ENCODE measurements around the gene MARVELD2.
A peak's percentile ranks its signal among the peaks of the same experiment; 100 is the strongest.
"Not testable (repeated sequence)": the region's sequence is repeated elsewhere in the genome, so short reads cannot be mapped to it uniquely, and the experiment has no call there.

MARVELD2 gene

DNA sequence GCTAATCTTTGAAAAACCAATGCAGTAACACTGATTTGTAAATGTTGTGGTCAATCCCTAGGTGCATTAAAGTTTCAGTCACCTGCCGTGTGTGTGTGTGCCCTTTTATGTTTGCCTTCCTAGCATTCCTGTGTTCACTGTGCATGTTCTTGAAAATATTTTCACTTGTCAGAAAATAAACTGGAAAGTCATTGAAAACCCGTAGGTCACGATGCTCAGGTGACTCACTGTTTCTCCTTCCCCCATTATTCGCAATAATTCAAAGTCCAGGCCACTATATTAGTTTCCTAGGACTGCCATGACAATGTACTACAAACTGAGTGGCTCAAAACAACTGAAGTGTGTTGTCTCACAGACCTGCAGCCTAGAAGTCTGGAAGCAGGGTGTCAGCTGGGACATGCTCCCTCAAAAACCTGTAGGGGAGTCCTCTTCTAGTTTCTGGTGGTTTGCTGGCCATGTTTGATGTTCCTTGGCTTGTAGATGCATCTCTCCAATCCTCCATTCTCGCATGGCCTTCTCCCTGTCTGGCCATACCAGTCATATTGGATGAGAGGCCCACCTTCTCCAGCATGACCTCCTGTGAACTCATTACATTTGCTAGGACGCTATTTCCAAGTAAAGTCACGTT lies 29.3 kb downstream of the MARVELD2 start:
- no peak overlapping the region for H3K4me3 ChIP-seq (ENCODE audit: low read depth, low read length)
- DNase-seq (ENCODE audit: low read depth) = no peak

- DNase-seq (ENCODE audit: low read depth) = no peak
- H3K4me3 ChIP-seq (ENCODE audit: low read depth, low read length) = no peak overlapping the region
Measured at GRCh38 chr5:69449511-69449910, 34.6 kb downstream of the MARVELD2 start.

DNA sequence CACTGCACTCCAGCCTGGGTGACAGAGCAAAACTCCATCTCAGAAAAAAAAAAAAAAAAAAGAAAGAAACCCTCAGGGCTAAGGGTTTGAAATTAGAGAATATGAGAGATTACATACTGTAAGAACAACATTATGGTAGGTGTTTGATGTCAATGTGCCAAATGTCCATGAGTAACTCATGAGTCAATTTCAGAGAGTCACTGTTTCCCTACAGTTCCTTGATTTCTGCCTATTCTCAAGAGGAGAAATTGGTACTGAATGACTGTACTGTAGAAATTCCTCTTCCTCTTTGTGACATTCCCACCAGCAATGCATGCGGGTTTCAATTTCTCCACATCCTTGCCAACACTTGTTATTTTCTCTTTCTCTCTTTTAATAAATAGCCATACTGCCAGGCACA lies 35.2 kb downstream of the MARVELD2 start:
- no peak overlapping the region for H3K4me3 ChIP-seq (ENCODE audit: low read depth, low read length)
- DNase-seq (ENCODE audit: low read depth) = peak; percentile 44

GRCh38 chr5:69450527-69450926 lies 35.6 kb downstream of the MARVELD2 start:
- not testable (repeated sequence) for DNase-seq (ENCODE audit: low read depth); H3K4me3 ChIP-seq (ENCODE audit: low read depth, low read length)

- no peak overlapping the region for H3K4me3 ChIP-seq (ENCODE audit: low read depth, low read length)
- DNase-seq (ENCODE audit: low read depth) = no peak
Measured at GRCh38 chr5:69451941-69452647, 37.2 kb downstream of the MARVELD2 start.

GRCh38 chr5:69453487-69453886 lies 38.6 kb downstream of the MARVELD2 start:
- DNase-seq (ENCODE audit: low read depth); H3K4me3 ChIP-seq (ENCODE audit: low read depth, low read length): not testable (repeated sequence)

GRCh38 chr5:69454460-69455249 lies 39.7 kb downstream of the MARVELD2 start:
- DNase-seq (ENCODE audit: low read depth) = no peak
- no peak overlapping the region for H3K4me3 ChIP-seq (ENCODE audit: low read depth, low read length)

- DNase-seq (ENCODE audit: low read depth); H3K4me3 ChIP-seq (ENCODE audit: low read depth, low read length): not testable (repeated sequence)
Measured at GRCh38 chr5:69455428-69455988, 40.6 kb downstream of the MARVELD2 start.

DNA sequence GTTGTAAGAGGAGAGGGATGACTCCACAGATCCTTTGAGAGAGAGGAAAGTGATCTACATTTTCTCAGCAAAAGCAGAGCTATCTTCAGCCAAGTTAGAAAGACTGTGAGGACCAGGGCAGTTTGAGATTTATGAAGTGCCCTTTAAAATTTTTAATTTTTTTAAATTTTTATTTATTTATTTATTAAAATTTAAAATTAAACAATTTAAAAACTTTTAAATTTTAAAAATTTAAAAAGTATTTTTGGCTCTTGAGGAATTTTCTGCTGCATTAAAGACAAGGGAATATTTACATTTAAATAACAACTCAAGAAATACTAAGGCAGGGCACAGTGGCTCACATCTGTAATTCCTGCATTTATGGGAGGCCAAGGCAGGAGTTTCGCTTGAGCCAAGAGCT lies 47.3 kb downstream of the MARVELD2 start:
- no peak for DNase-seq (ENCODE audit: low read depth)
- no peak overlapping the region for H3K4me3 ChIP-seq (ENCODE audit: low read depth, low read length)

GRCh38 chr5:69466375-69466774 lies 51.5 kb downstream of the MARVELD2 start:
- H3K4me3 ChIP-seq (ENCODE audit: low read depth, low read length); DNase-seq (ENCODE audit: low read depth): not testable (repeated sequence)

DNA sequence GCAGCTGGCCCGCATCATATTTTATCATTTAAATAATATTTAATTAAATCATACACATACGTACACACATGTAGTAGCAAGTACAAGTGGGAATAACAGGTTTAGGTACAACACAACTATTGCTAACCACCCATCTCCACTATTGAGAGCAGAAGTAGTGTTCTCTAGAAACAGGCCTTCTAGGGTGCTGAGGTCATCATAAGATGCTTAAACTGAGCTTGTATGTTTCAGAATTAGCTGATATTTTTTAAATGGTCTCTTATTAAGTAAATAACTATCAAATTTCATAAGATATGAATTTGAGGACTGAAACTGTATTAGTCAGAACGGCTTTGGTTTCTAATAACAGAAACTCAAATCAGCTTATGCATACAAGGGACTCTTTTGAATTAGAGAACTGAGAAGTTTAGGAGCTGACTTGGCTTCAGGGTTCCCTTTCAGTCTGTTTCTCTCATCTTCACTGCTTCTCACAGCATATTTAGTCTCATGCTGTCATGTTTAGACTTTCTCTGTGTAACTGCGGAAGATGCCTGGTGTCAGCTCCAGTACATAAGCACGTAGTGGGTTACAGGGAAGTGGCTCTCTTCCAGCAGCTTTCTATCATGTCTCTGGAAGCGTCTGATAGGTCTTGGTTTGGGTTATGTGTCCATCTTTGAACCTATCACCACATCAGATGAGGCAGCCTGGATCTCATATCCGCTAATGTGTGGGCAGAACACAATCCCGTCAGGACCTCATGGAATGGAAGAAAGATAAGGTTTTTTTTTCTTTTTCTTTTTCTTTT lies 52.7 kb downstream of the MARVELD2 start:
- H3K4me3 ChIP-seq (ENCODE audit: low read depth, low read length) = no peak overlapping the region
- no peak for DNase-seq (ENCODE audit: low read depth)

DNA sequence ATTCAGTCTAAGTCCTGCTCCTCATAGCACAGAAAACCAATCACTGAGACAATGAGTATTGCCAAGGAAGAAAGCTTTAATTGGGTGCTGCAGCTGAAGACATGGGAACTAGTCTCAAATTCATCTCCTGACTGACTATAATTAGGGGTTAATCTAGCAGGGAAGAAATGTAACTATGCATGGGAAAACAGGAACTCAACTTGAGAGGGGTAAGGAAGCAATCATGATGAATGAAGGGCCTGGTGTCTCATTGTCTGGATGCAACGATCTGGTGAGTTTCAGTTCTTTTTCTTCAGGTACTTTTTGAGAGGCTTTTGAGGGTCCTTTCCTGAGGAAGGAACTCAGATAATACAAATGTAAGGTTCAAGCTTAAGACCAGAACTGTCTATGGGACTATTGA lies 53.7 kb downstream of the MARVELD2 start:
- DNase-seq (ENCODE audit: low read depth) = no peak
- no peak overlapping the region for H3K4me3 ChIP-seq (ENCODE audit: low read depth, low read length)

GRCh38 chr5:69471516-69471915 lies 56.6 kb downstream of the MARVELD2 start:
- DNase-seq (ENCODE audit: low read depth); H3K4me3 ChIP-seq (ENCODE audit: low read depth, low read length): not testable (repeated sequence)

DNA sequence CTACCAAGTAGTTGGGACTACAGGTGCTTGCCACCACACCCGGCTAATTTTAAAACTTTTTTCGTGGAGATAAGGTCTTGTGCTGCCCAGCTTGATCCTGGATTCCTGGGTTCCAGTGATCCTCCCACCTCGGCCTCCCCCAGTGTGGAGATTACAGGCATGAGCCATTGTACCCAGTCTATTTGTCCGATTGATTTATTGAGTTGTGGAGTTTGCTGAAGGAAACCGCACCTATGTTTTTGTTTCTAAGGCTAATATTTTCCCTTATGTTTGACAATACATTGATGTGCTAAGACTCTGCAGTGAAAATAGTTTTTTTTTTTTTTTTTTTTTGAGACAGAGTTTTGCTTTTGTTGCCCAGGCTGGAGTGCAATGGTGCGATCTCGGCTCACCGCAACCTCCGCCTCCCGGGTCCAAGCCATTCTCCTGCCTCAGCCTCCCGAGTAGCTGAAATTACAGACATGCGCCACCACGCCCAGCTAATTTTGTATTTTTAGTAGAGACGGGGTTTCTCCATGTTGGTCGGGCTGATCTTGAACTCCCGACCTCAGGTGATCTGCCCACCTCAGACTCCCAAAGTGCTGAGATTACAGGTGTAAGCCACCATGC lies 57.7 kb downstream of the MARVELD2 start:
- H3K4me3 ChIP-seq (ENCODE audit: low read depth, low read length); DNase-seq (ENCODE audit: low read depth): not testable (repeated sequence)

DNA sequence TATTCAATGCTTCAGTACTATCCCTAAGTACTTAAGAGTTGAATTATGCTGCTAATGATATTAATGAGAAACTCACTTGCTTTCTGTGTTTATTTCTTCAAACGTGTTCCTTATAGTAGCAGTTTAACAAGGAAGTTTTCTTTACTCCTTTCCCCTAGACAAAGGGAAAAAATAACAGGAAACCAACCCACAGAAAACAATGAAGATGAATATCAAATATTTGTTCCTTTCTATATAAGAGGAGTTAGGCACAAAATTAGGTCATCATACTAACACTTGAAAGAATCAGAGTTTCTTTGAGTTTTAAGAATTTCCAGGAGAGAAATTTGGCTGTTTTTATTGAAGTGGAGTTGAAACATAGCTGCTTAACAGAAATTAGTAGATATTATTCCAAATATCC lies 62.3 kb downstream of the MARVELD2 start:
- DNase-seq (ENCODE audit: low read depth) = no peak
- H3K4me3 ChIP-seq (ENCODE audit: low read depth, low read length) = no peak overlapping the region

DNA sequence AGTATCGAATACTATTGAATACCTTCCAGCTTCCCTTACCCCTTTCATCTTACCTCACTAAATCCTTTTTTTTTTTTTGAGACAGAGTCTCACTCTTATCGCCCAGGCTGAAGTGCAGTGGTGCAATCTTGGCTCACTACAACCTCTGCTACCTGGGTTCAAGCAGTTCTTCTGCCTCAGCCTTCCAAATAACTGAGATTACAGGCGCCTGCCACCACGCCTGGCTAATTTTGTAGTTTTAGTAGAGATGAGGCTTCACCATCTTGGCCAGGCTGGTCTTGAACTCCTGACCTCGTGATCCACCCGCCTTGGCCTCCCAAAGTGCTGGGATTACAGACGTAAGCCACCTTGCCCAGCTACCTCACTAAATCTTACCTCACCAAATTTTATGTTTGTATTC lies 63.4 kb downstream of the MARVELD2 start:
- H3K4me3 ChIP-seq (ENCODE audit: low read depth, low read length); DNase-seq (ENCODE audit: low read depth): not testable (repeated sequence)

DNA sequence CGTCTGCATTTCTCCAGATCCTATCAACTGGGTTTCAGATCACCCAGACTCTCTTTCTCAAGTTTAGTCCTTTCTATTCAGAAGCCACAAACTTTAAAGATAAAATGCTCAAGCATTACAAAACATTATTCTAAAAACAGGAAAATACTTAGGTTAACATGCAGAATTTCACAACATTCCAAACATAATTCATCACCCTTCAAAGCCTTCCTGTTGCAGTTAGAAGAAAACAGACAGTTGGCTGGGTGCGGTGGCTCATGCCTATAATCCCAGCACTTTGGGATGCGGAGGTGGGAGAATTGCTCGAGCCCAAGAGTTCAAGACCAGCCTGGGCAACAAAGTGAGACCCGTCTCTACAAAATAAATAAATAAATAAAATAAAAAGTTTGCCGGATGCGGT lies 70.0 kb downstream of the MARVELD2 start:
- DNase-seq (ENCODE audit: low read depth) = peak; percentile 20
- H3K4me3 ChIP-seq (ENCODE audit: low read depth, low read length) = no peak overlapping the region

DNA sequence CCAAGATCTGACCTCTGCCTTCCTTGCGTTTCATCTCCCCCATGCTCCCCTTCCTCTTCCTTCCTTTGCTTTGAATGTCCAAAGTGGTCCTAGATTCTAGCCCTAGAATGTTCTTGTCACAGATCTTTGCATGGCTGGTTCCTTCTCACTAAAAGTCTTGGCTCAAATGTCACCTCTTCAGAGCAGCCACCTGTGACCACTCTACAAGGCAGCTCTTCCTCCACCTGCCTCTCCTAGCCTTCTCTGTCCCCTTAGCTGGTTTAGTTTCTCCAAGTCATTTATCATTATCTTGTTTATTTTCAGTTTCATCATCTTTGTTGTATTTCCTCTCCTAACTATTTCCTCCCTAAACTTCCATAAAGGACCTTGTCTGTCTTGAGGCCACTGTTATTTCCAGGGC lies 70.6 kb downstream of the MARVELD2 start:
- no peak overlapping the region for H3K4me3 ChIP-seq (ENCODE audit: low read depth, low read length)
- no peak for DNase-seq (ENCODE audit: low read depth)

DNA sequence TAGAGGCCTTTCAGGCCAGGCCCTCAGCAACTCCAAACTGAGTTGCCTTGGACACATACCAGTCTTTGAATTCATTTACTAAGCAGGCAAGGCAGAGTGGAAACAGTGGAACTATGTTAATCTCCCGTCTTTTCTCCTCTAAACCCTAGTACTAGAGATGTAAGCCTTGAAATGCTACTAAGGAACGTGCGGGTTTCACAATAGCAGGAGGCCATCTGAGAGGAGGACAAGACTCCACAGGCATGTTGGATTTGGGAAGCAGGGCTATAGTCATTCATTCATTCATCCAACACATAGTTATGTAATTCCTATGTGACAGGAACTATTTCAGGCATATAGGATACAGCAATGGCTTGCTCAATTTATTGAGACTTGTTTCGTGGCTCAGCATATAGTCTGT lies 74.3 kb downstream of the MARVELD2 start:
- H3K4me3 ChIP-seq (ENCODE audit: low read depth, low read length) = no peak overlapping the region
- no peak for DNase-seq (ENCODE audit: low read depth)

Measured in skeletal muscle cell (primary cell).